ENCODE measurements around the gene MCHR1.
"Not testable (repeated sequence)": the region's sequence is repeated elsewhere in the genome, so short reads cannot be mapped to it uniquely, and the experiment has no call there.

The MCHR1 gene

GRCh38 chr22:40641269-40641668 is 38.0 kb upstream of the MCHR1 start:
- Histone ChIP-seq H3K9ac (ENCODE audit: low read depth, low read length) (no peak overlapping the region), H3K9me3 (ENCODE audit: insufficient read depth, low read depth, low read length) (no peaks in the 10 kb centered on the region), H3K4me3 (ENCODE audit: low read length) (no peak overlapping the region), H3K27me3 (ENCODE audit: insufficient read depth, low read length) (no peaks in the 10 kb centered on the region), H3K27ac (ENCODE audit: low read depth, low read length) (no peak overlapping the region), H3K4me1 (ENCODE audit: insufficient read depth, low read length) (no peaks in the 10 kb centered on the region), H3K36me3 (ENCODE audit: insufficient read depth, low read length) (no peaks in the 10 kb centered on the region)
- 95% methylated on average over 5 of the region's 6 CpGs for WGBS

DNA sequence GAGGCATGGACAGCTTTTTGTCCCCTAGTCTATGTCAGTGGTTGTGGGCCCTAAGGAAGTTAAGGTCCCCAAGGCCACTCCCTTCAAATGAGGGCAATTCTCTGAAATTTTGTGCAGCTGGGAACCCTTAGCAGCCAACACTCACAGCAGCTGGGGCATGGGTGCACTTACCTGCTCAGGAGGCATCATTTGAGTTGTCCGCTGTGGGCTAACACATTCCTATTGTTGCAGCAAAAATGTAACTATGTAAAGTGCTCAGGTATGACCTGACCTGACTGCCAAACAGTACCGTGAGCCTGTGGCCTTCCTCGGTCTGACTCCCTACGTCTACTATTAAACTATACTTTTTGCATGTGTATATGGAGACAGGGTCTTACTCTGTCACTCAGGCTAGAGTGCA is 37.0 kb upstream of the MCHR1 start:
- Histone ChIP-seq H3K9me3 (ENCODE audit: insufficient read depth, low read depth, low read length) (no peaks in the 10 kb centered on the region), H3K9ac (ENCODE audit: low read depth, low read length) (no peak overlapping the region), H3K4me1 (ENCODE audit: insufficient read depth, low read length) (no peaks in the 10 kb centered on the region), H3K27ac (ENCODE audit: low read depth, low read length) (no peak overlapping the region), H3K36me3 (ENCODE audit: insufficient read depth, low read length) (no peaks in the 10 kb centered on the region), H3K4me3 (ENCODE audit: low read length) (no peak overlapping the region), H3K27me3 (ENCODE audit: insufficient read depth, low read length) (no peaks in the 10 kb centered on the region)
- WGBS = 95% methylated on average over 4 of the region's 4 CpGs

GRCh38 chr22:40645579-40646197 is 33.6 kb upstream of the MCHR1 start:
- Histone ChIP-seq H3K4me3 (ENCODE audit: low read length) (no peak overlapping the region), H3K4me1 (ENCODE audit: insufficient read depth, low read length) (no peaks in the 10 kb centered on the region), H3K9ac (ENCODE audit: low read depth, low read length) (no peak overlapping the region), H3K27ac (ENCODE audit: low read depth, low read length) (no peak overlapping the region), H3K27me3 (ENCODE audit: insufficient read depth, low read length) (no peaks in the 10 kb centered on the region), H3K36me3 (ENCODE audit: insufficient read depth, low read length) (no peaks in the 10 kb centered on the region), H3K9me3 (ENCODE audit: insufficient read depth, low read depth, low read length) (no peaks in the 10 kb centered on the region)
- WGBS = 85% methylated on average over 4 of the region's 4 CpGs

DNA sequence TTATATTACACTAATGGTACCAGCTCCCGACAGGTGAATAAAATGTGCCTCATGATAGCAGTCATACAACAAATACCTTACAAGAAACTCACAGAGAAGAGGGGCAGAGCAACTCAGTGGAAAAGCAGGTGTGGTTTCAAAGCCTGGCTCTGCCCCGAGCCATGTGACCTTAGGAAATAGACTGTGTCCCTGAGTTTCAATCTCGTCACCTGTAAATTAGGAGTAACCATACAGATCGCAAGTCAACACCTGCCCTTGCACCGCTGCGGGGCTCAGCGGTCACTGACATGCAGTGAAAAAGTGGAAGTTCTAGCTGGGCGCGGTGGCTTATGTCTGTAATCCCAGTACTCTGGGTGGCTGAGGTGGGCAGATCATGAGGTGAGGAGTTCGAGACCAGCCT is 30.9 kb upstream of the MCHR1 start:
- H3K9me3 ChIP-seq (ENCODE audit: insufficient read depth, low read depth, low read length) = no peaks in the 10 kb centered on the region
- no peaks in the 10 kb centered on the region for H3K27me3 ChIP-seq (ENCODE audit: insufficient read depth, low read length)
- H3K4me3 ChIP-seq (ENCODE audit: low read length) = no peak overlapping the region
- no peaks in the 10 kb centered on the region for H3K36me3 ChIP-seq (ENCODE audit: insufficient read depth, low read length)
- no peaks in the 10 kb centered on the region; the same call in 1 of the 2 replicates for H3K4me1 ChIP-seq (ENCODE audit: insufficient read depth, low read length)
- H3K27ac ChIP-seq (ENCODE audit: low read depth, low read length) = no peak overlapping the region
- WGBS = 98% methylated on average over 9 of the region's 10 CpGs
- no peak overlapping the region for H3K9ac ChIP-seq (ENCODE audit: low read depth, low read length)

DNA sequence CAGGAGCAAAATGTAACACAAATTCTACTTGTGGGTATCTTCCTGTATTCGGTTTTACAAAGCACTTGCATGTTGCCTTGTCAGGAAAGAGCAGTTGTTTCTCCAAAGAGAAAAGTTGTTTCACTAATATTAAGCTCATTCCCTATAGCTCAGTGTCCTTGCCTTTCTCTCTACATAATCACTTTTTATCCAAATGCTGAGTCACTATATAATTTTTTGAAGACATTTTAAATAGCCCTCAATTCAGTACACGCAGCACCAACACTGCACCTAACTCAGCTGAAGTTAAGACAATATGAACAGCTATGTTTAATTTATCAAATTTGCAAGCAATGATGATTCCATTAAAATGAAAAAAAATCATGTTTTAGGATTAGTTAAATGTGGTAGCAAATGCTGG is 28.2 kb upstream of the MCHR1 start:
- H3K36me3 ChIP-seq (ENCODE audit: insufficient read depth, low read length) = no peaks in the 10 kb centered on the region
- no peak overlapping the region for H3K4me3 ChIP-seq (ENCODE audit: low read length)
- H3K27me3 ChIP-seq (ENCODE audit: insufficient read depth, low read length) = no peaks in the 10 kb centered on the region
- H3K9ac ChIP-seq (ENCODE audit: low read depth, low read length) = no peak overlapping the region; the same call in 1 of the 2 replicates
- WGBS = 94% methylated on average over 1 of the region's 2 CpGs
- H3K9me3 ChIP-seq (ENCODE audit: insufficient read depth, low read depth, low read length) = no peaks in the 10 kb centered on the region
- H3K4me1 ChIP-seq (ENCODE audit: insufficient read depth, low read length) = peaks cover 5% of the 10 kb centered on the region; the same call in 1 of the 2 replicates
- H3K27ac ChIP-seq (ENCODE audit: low read depth, low read length) = peak overlapping the region; percentile 63; the same call in 1 of the 2 replicates

DNA sequence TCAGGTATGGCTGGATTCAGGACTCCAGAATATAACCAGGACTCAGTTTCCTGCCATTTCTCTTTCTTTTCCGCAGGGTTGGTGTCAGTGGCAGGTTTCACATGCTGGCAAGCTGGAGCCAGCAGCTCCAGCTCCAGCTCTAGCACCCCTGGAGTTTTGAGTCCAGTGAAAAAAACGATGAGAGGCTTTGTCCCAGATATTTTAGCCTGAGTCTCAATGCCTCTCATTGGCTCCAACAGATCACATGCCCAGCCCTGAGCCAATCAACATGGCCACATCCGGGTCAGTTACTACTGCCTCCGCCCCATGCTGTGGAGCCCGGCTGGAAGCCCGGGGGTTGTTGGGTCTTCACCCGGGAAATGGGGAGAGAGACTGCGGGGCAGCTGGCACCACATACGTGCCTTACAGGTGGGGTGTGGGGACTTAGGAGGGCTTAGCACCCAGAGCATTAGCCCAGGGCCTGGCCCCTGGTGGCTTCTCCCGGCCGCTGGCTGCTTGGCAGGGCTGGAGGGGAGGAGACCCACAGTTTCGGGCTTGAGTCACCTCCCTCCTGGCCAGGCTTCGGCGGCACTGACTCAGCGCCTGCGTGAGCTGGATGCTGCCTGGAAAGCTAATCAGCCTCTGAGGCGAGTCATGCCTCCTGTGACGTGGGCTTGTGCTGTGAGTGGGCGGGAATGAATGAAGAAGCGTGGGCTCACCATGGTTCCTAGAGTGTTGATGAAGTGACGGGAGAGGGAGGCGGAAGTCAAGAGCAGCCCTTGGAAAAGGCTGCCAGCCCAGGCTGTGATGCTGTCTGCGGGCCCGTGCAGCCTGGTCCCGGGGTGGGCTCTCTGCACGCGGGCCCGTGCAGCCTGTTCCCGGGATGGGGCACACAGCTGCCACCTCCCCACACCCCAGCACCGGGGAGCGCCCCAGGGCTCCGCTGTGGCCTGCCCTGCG is 27.5 kb upstream of the MCHR1 start:
- H3K9ac ChIP-seq (ENCODE audit: low read depth, low read length) = peak overlapping the region; percentile 74
- peak overlapping the region; percentile 63 for H3K27ac ChIP-seq (ENCODE audit: low read depth, low read length)
- 40% methylated on average over 33 of the region's 33 CpGs for WGBS
- H3K4me1 ChIP-seq (ENCODE audit: insufficient read depth, low read length) = peaks cover 5% of the 10 kb centered on the region; the same call in 1 of the 2 replicates
- H3K27me3 ChIP-seq (ENCODE audit: insufficient read depth, low read length) = no peaks in the 10 kb centered on the region
- H3K36me3 ChIP-seq (ENCODE audit: insufficient read depth, low read length) = no peaks in the 10 kb centered on the region
- H3K9me3 ChIP-seq (ENCODE audit: insufficient read depth, low read depth, low read length) = no peaks in the 10 kb centered on the region
- H3K4me3 ChIP-seq (ENCODE audit: low read length) = peak overlapping the region; percentile 49

GRCh38 chr22:40653361-40653760 is 25.9 kb upstream of the MCHR1 start:
- H3K9ac ChIP-seq (ENCODE audit: low read depth, low read length) = no peak overlapping the region
- H3K4me3 ChIP-seq (ENCODE audit: low read length) = no peak overlapping the region
- H3K9me3 ChIP-seq (ENCODE audit: insufficient read depth, low read depth, low read length) = no peaks in the 10 kb centered on the region
- H3K4me1 ChIP-seq (ENCODE audit: insufficient read depth, low read length) = peaks cover 5% of the 10 kb centered on the region; the same call in 1 of the 2 replicates
- H3K27me3 ChIP-seq (ENCODE audit: insufficient read depth, low read length) = no peaks in the 10 kb centered on the region
- WGBS = 94% methylated on average over 9 of the region's 9 CpGs
- H3K27ac ChIP-seq (ENCODE audit: low read depth, low read length) = no peak overlapping the region
- H3K36me3 ChIP-seq (ENCODE audit: insufficient read depth, low read length) = no peaks in the 10 kb centered on the region

DNA sequence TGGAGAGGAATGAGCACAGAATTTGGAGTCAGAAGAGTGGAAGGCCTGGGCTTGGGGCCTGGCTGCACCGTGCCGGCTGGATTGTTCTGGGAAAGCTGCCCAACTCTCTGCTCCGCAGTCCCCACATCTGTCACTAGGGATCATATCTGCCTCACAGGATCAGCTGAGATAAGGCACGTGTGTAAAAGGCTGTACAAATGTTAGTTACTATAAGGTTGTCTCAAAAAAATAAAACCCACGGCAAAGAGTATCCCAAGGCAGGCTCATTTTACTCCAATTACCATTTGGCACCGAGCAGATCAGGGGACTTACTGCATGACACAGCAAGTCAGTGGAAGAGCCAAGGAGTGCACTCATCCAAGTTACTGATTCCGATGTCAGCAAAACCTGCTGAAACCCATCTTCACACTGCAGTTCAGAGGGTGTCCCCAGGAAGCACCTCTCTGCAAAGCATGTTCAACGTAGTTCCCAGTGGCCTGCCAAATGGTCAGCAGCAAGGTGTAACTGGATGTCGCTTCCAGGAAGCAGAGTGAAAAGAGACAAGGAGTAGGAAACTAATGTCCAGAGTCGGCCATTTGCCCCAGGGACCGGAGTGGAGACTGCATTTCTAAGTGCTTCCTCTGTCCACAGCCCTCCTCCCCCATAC is 24.6 kb upstream of the MCHR1 start:
- Histone ChIP-seq H3K9ac (ENCODE audit: low read depth, low read length) (no peak overlapping the region), H3K27me3 (ENCODE audit: insufficient read depth, low read length) (no peaks in the 10 kb centered on the region), H3K4me3 (ENCODE audit: low read length) (no peak overlapping the region), H3K36me3 (ENCODE audit: insufficient read depth, low read length) (no peaks in the 10 kb centered on the region), H3K27ac (ENCODE audit: low read depth, low read length) (no peak overlapping the region), H3K4me1 (ENCODE audit: insufficient read depth, low read length) (peaks cover 5% of the 10 kb centered on the region; the same call in 1 of the 2 replicates), H3K9me3 (ENCODE audit: insufficient read depth, low read depth, low read length) (no peaks in the 10 kb centered on the region)
- 77% methylated on average over 11 of the region's 11 CpGs for WGBS

GRCh38 chr22:40655941-40656340 is 23.3 kb upstream of the MCHR1 start:
- not testable (repeated sequence) for H3K27ac ChIP-seq (ENCODE audit: low read depth, low read length)

GRCh38 chr22:40656651-40657050 is 22.6 kb upstream of the MCHR1 start:
- not testable (repeated sequence) for H3K27me3 ChIP-seq (ENCODE audit: insufficient read depth, low read length); H3K4me1 ChIP-seq (ENCODE audit: insufficient read depth, low read length); H3K9ac ChIP-seq (ENCODE audit: low read depth, low read length); H3K27ac ChIP-seq (ENCODE audit: low read depth, low read length); H3K4me3 ChIP-seq (ENCODE audit: low read length); H3K36me3 ChIP-seq (ENCODE audit: insufficient read depth, low read length); H3K9me3 ChIP-seq (ENCODE audit: insufficient read depth, low read depth, low read length)
- 95% methylated on average over 10 of the region's 10 CpGs for whole genome bisulfite sequencing

More at GRCh38 chr22:40655941-40656340, 23.3 kb upstream of the MCHR1 start:
- H3K36me3 ChIP-seq (ENCODE audit: insufficient read depth, low read length); H3K27me3 ChIP-seq (ENCODE audit: insufficient read depth, low read length); H3K9me3 ChIP-seq (ENCODE audit: insufficient read depth, low read depth, low read length); H3K4me3 ChIP-seq (ENCODE audit: low read length); H3K4me1 ChIP-seq (ENCODE audit: insufficient read depth, low read length); H3K9ac ChIP-seq (ENCODE audit: low read depth, low read length): not testable (repeated sequence)
- 97% methylated on average over 3 of the region's 3 CpGs for WGBS

DNA sequence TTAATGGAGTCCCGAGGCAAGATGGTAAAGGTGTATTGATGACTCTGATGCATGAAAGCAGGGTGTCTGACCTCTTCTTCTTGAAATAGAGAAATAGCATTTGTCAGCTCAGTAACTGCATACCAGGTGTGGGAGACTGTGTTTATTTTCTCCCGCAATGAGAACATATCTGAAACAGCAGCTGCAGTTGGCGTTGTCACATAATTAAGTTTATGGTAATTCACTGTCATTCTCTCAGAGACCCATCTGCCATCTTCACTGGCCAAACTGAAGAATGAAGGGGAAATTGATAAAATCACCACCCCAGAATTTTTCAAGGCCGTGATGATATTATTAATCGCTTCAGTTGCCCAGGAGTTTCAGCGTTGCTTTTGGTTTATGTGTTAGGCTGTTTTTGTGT is 20.1 kb upstream of the MCHR1 start:
- WGBS = 97% methylated on average over 6 of the region's 6 CpGs
- Histone ChIP-seq H3K9me3 (ENCODE audit: insufficient read depth, low read depth, low read length) (no peaks in the 10 kb centered on the region), H3K36me3 (ENCODE audit: insufficient read depth, low read length) (no peaks in the 10 kb centered on the region), H3K9ac (ENCODE audit: low read depth, low read length) (no peak overlapping the region), H3K4me1 (ENCODE audit: insufficient read depth, low read length) (peaks cover 5% of the 10 kb centered on the region; the same call in 1 of the 2 replicates), H3K27me3 (ENCODE audit: insufficient read depth, low read length) (no peaks in the 10 kb centered on the region), H3K27ac (ENCODE audit: low read depth, low read length) (no peak overlapping the region), H3K4me3 (ENCODE audit: low read length) (no peak overlapping the region)

All from HUES64 (cell line).